ENCODE data around the gene HSF2.

HSF2 gene

GRCh38 chr6:122399348-122400120, at the start of gene HSF2:
Gene HSF2 (plus strand): TSS chr6:122399652. CDS start chr6:122399738, 86 bp downstream.
- no peaks in the 10 kb centered on the region for H3K9me3 ChIP-seq (ENCODE audit: insufficient read depth, low read length)
- H3K9me2 ChIP-seq (replicated peaks; ENCODE audit: insufficient read depth, low read length): no peaks in the 10 kb centered on the region
- peaks cover 50% of the 10 kb centered on the region for H3K79me2 ChIP-seq (ENCODE audit: insufficient read depth, low read length)
- H3K27me3 ChIP-seq (ENCODE audit: low read length): no peaks in the 10 kb centered on the region
- H3K27ac ChIP-seq (ENCODE audit: low read depth, low read length): peak within 1 kb of the TSS; percentile 68
- no peaks in the 10 kb centered on the region for H3F3A ChIP-seq (ENCODE audit: insufficient read depth)
- H2AFZ ChIP-seq (ENCODE audit: low read depth, low read length, severe bottlenecking): peak within 1 kb of the TSS; percentile 98
- H3K4me3 ChIP-seq (ENCODE audit: insufficient read depth, low read length, poor library complexity, severe bottlenecking): peak within 1 kb of the TSS; percentile 98
- peaks cover 17% of the 10 kb centered on the region for H4K20me1 ChIP-seq (ENCODE audit: low read depth, low read length)
- no peaks in the 10 kb centered on the region for H3K36me3 ChIP-seq (ENCODE audit: low read length)
- no peak for TF ChIP-seq CTCF (IDR thresholded peaks at IDR 0.05; ENCODE audit: insufficient read depth, low read length, poor library complexity, severe bottlenecking)
- no peak for TF ChIP-seq EZH2phosphoT487 (conservative IDR thresholded peaks at IDR 0.05; ENCODE audit: low read length)
- peak within 1 kb of the TSS; percentile 93 for H3K4me2 ChIP-seq (ENCODE audit: low read depth, low read length, poor library complexity, severe bottlenecking)
- peak within 1 kb of the TSS; percentile 99 for H3K9ac ChIP-seq (ENCODE audit: low read length)

- H3K9me3 ChIP-seq (ENCODE audit: insufficient read depth, low read length): no peaks in the 10 kb centered on the region
- H3K27me3 ChIP-seq (ENCODE audit: low read length): no peaks in the 10 kb centered on the region; the same call in 1 of the 2 replicates
- H3K79me2 ChIP-seq (ENCODE audit: insufficient read depth, low read length): no peaks in the 10 kb centered on the region
- H3K9me2 ChIP-seq (replicated peaks; ENCODE audit: insufficient read depth, low read length): no peaks in the 10 kb centered on the region
- no peaks in the 10 kb centered on the region for H3F3A ChIP-seq (ENCODE audit: insufficient read depth)
- H3K36me3 ChIP-seq (ENCODE audit: low read length): no peaks in the 10 kb centered on the region
- H3K9ac ChIP-seq (ENCODE audit: low read length): no peak overlapping the region
- no peak overlapping the region for H2AFZ ChIP-seq (ENCODE audit: low read depth, low read length, severe bottlenecking)
- H3K4me2 ChIP-seq (ENCODE audit: low read depth, low read length, poor library complexity, severe bottlenecking): no peak overlapping the region
- H3K4me3 ChIP-seq (ENCODE audit: insufficient read depth, low read length, poor library complexity, severe bottlenecking): no peak overlapping the region
- no peak overlapping the region for H3K27ac ChIP-seq (ENCODE audit: low read depth, low read length)
- no peak for TF ChIP-seq EZH2phosphoT487 (conservative IDR thresholded peaks at IDR 0.05; ENCODE audit: low read length)
- no peak for TF ChIP-seq CTCF (IDR thresholded peaks at IDR 0.05; ENCODE audit: insufficient read depth, low read length, poor library complexity, severe bottlenecking)
- no peaks in the 10 kb centered on the region for H4K20me1 ChIP-seq (ENCODE audit: low read depth, low read length)
Measured at GRCh38 chr6:122352981-122353664, 46.3 kb upstream of the HSF2 start.

GRCh38 chr6:122360809-122361208, 38.6 kb upstream of the HSF2 start:
- H3K9me3 ChIP-seq (ENCODE audit: insufficient read depth, low read length): no peaks in the 10 kb centered on the region
- H3K9ac ChIP-seq (ENCODE audit: low read length): no peak overlapping the region
- H3K27me3 ChIP-seq (ENCODE audit: low read length): no peaks in the 10 kb centered on the region
- TF ChIP-seq EZH2phosphoT487 (conservative IDR thresholded peaks at IDR 0.05; ENCODE audit: low read length) (no peak), CTCF (IDR thresholded peaks at IDR 0.05; ENCODE audit: insufficient read depth, low read length, poor library complexity, severe bottlenecking) (no peak)
- H2AFZ ChIP-seq (ENCODE audit: low read depth, low read length, severe bottlenecking): no peak overlapping the region
- no peaks in the 10 kb centered on the region for H3K36me3 ChIP-seq (ENCODE audit: low read length)
- H4K20me1 ChIP-seq (ENCODE audit: low read depth, low read length): no peaks in the 10 kb centered on the region
- H3F3A ChIP-seq (ENCODE audit: insufficient read depth): no peaks in the 10 kb centered on the region
- H3K27ac ChIP-seq (ENCODE audit: low read depth, low read length): no peak overlapping the region
- no peaks in the 10 kb centered on the region for H3K79me2 ChIP-seq (ENCODE audit: insufficient read depth, low read length)
- no peak overlapping the region for H3K4me2 ChIP-seq (ENCODE audit: low read depth, low read length, poor library complexity, severe bottlenecking)
- no peak overlapping the region for H3K4me3 ChIP-seq (ENCODE audit: insufficient read depth, low read length, poor library complexity, severe bottlenecking)
- no peaks in the 10 kb centered on the region for H3K9me2 ChIP-seq (replicated peaks; ENCODE audit: insufficient read depth, low read length)

Data from SU-DHL-6 (cell line).